Measurements from ENCODE around the gene KCNJ1.

The KCNJ1 gene

DNA sequence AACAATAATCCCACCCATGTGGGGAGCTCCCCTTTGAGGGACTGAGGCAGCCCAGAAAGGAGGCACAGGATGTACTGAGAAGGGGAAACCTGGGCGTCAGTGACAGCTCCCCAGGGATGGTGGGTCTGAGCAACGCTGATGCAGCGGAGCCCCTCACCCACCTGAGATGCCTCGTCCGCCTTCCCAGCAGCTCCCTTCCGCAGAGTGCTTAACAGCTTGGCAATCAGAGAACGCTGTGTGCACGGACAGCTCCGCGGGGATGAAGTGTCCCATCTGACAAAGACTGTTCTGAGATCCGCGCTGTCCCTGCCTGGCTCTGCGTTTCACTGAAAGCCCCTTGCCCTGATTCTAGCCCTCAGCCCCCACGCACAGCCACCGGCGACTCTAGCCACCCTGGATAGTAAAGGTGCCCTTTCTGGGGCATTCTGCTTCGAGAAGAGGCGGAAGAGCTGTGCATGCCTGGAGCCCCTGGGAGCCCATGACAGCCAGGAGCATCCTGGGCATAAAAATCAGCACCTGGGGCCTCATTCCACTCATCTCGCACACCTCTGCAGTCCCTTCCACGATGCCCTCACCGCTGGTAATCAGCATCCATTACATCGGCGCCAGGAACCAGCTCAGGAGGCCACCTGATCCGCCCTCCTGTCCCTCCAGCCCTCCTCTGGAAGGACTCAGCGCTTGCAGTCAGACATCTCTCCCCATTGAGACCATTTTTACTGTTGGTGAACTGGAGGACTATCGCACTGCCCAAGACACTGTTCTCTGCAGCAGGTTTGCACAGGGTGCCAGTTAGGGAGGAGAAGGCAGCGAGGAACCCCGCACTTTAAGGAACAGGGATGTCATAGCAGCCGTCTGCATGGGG lies 34.8 kb upstream of the KCNJ1 start:
- no peak for DNase-seq

DNA sequence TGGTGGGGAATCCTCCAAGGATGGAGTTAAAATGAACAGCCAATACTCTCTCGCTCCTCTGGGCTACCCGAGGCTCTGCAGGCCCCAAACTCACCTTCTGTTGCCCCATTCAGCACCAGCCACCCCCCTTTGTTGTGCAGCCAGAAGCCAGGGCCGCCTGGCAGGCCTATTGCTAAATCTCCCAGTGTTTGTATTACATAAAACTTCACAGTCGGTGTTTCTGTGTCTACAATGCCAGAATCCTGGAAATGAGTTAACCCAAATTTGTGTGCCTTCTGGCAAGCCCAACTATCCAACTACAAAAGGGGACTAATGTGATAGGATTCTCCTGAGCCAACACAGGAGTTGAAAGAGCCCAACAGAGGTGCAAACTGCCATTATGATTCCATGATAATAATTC lies 33.4 kb upstream of the KCNJ1 start:
- no peak for DNase-seq

DNA sequence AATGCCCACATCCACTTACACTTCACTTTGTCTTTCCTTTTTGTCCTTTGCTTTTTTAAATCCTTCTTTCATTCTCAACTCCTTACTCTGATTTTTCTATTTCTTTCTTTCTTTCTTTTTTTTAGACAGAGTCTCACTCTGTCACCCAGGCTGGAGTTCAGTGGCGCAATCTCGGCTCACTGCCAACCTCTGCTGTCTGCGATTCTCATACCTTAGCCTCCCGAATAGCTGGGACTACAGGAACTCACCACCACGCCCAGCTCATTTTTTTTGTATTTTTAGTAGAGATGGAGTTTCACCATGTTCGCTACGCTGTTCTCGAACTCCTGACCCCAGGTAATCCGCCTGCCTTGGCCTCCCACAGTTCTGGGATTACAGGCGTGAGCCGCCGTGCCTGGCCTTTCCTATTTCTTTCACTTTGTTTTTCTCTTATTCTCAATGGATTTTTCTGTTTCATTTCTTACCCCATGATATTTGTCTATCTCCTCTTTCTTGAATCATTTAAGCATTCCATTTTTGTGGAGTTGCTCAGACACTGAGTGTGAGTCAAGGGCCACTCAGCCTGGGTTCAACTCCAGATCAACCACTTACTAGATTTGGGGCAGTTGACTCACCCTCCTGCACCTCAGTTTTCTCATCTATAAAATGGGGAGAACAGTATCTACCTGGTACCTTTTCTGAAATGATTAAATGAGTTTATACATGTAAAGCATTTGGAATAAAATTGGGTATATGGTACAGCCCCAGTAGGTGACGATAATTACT lies 31.7 kb upstream of the KCNJ1 start:
- DNase-seq = no peak

DNA sequence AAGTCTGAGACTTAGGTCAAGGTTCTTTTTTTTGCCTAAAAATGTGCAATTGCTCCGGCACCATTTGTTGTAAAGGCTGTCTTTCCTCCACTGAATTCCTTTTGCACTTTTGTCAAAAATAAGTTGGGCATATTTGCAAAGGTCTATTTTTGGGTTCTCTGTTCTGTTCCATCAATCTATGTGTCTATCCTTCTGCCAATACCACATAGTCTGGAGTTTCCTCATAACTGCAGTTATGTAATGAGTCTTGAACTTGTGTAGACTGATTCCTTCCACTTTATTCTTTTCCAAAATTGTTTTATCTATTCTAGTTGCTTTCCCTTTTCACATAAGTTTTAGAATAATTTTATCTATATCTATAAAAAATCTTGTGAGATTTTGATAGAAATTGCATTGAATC lies 30.7 kb upstream of the KCNJ1 start:
- no peak for DNase-seq

DNA sequence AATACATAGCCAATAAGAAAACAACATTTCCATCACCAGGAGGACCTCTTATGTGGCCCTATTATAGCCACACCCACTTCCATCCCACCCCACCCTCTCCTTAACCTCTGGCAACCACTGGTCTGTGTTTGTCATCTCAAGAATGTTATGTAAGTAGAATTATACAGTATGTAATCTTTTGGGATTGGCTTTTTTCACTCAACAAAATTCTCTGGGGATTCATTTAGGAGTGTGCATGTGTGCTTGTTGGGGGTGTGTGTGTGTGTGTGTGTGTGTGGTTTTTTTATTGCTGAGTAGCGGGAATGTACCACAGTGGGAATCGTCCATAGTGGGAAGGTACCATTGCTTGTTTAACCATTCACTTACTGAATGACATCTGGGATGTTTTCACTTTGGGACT lies 29.3 kb upstream of the KCNJ1 start:
- DNase-seq = no peak

DNA sequence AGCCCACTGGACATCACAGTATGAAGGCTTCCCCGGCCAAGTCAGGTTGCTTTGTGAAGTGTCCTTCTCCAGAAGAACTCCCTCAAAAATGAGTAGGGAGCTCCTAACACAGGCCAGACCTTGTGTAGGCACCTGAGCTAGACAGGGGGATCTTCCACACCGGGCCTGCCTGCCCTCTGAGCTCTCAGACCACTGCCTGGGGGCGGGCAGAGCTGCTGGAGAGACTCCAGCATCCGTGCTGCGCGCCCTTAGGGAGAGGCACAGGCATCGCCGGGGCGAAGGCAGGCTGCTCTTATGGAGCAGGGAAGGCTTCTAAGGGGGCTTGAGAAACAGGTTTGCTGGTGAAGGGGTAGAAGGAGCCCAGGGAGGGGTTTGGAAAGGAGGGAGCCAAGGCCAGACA lies 28.4 kb upstream of the KCNJ1 start:
- no peak for DNase-seq

DNA sequence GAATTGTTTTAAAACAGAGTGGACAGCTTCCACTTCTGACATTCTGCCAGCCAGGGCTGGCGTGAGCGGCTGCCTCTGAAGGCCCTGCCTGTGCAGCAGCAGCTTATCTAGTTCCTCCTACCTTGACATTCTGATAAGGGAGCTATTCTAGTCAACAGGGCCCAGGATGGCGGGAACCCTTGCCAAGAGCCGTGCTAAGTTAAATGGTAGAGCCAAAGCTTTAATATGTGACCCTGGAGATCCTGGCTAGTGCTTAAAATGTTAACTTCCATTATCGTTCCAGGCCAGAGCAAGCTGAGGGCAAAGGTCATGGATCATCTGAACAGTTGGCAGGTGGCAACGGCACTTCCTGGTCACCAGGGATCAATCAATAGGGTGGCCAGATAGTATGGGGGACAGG lies 27.6 kb upstream of the KCNJ1 start:
- no peak for DNase-seq

DNA sequence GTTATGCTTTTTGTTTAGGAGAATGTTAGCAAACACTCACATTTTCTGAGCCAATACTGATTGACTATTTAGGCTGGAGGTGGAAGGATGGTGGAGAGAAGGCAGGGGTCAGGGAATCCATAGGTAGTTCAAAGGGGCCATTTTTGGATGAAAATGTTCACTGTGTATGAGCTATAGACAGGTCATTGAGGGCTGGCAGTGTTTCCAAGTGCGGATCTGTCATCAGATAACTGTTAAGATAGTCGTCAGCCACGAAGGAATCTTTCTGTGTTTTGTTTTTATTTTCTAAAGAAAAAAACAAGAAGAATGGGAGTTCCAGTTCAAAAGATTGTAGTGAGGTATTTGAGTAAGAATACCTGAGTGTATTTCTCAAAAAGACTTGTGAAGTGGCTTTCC lies 27.2 kb upstream of the KCNJ1 start:
- DNase-seq = no peak

DNA sequence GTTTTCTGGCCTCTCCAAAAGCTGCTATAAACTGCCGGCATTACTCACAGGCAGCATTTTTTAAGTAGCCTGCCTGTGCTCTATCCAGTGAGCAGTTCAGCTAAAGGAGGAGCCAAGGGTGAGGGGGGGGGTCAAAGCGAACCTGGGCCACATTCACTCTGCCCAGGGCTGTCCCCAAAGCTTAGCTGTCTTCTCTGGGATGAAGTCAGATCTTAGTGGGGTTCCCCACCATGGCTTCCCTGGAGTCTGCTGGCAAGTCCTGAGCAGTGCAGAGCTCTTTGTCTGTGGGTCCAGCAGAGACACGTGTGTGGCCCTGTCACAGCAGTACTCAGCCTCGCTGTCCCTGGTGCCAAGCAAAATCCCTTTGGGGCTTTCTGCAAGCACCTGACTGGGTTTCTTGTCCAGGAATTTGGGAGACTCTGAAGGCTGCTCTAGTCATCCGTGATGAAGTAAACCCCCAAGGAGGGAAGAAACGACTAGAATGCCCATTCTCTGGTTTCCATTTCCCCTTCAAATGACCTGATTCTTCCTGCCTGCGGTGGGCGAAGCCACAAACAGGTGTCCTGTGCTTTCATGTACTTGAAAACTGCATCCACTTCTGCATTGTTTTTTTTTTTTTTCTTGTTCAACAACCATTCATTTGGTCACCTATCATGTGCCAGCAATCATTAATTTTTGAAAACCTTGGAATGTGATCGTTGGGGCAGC lies 26.6 kb upstream of the KCNJ1 start:
- DNase-seq = no peak

DNA sequence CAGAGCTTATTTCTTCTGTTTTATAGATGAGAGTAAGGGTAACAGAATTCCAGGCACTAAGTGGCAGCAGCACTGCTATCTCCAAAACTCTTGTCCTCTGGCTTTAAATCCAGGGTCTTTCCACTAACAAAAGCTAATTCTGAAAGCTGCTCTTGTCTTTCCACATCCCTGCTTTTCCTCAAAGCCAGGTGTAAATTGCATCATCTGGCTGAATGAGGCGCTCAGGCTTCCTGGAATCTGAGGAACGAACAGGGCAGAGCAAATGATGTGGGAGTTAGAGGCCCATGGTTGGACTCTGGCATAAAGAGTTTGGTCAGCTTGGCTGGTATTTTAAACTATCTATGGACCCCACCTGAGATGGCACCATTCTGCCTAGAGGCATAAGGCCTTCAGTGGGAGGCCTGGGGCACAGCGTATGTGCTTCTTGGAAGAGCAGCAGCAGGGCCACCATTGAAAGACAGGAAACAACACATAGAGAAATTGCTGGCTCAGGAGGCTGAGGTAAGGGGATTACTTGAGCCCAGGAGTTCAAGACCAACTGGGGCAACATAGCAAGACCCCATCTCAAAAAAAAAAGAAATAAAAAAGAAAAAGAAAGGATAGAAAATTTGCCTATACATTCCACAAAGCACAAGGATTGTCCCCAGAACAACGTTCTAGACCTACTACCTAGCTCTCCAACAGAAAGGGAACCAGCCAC lies 25.9 kb upstream of the KCNJ1 start:
- DNase-seq = no peak

DNA sequence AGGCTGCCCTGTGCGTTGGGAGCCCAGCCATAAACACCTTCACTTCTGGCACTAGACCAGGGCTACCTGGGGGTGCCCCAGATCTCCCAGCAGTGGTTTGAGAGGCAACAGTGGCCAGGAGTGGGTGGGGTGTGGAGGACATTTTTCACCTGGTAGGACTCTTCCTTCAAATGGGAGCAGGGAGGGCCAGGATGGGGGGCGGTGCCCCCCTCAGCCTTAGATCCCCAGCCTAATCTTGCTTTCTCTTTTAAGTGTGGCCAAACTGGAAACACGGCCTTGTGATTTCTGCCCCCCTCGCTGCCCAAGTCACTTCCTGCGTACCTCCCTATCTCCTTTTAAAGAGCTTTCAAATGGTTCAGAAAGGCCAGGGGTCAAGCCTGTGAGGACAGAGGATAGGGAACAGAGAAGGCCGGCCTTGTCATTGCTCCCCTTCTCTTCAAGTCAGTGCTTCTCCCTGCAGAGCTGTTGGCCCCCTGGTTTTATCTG lies 24.9 kb upstream of the KCNJ1 start:
- DNase-seq = no peak

DNA sequence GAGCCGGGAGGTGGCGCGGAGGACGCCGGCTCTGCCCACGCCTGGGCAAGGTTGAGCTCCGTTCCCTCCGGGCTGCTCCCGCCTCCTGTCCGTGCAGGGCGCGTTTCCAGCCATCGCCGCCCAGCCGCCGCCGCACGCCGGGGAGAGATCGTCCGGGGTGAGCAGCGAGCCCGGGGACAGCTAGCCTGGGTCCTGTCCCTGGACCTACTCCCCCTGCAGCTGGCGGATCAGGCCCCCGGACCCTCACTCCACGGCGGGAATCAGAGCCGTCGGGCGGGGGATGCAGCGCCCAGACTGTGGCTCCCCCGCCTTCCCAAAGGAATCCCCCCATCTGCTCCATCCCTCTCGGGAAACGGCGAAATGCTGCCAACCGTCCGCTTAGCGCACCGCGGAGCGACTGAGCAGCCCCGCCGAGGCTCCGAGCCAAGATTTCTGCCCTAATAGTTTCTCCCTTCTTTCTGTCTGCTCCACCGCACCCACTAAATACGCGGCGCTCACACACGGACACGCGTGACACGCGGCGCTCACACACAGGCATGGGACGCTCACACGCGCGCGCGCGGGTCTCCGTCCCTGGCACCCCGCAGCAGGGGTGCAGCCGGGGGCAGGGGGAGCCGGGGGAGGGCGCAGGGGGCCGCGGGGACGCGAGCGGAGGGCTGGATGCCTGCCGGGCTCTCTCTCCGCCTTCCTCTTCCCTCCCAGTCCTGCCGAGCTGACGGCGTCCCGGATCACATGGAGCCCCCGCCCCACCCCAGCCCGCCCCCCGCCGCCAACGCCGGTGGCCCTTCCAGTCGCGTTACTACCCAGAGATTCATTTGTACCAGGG lies 23.7 kb upstream of the KCNJ1 start, which contains the start of gene KCNJ5:
TSS of gene KCNJ5 (plus strand) at position 814 of the 826 bp plus-strand sequence. CDS start 19,918 bp downstream, outside the sequence.
- DNase-seq = no peak

DNA sequence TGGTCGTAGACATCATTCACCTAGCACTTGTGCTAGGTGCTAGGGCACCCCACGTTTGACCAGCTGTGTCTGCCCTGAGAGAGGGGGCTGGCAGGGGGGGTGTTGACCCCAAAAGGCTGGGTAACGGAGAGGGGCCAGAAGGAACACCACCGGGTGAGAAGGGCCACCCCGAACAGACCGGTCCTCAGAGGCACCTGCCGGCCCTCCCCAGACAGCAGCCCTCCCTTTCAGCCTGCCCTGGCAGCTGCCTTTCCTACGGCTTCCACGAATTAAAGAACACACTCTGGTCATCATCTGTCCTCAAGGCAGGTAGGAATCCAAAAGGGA lies 23.1 kb upstream of the KCNJ1 start:
- DNase-seq = no peak

DNA sequence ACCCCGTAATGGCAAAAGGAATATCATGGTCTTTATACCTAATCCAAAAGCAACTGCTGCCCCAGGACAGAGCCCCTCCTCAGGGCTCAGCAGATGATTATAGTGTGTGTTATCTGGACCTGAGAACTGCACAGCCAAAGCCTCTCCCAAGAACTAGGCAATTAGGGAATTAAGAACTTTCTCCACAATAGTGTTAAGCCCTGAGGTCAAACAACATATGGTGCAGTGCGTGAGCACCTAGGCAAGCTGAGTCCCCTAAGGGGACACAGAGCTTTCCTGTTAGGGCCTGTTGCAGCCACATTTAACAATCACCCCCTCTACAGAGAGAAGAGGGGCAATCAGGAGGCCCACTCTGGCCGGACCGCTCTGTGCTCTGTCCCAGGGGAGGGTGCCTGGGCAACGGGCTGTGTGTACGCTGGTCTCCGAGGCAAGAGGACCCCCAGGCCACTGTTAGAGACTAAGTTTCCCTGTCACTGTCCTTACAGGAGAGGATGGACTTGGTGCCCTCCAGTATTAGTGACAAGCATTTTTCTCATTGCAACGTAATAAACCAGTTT lies 22.6 kb upstream of the KCNJ1 start:
- DNase-seq = no peak

DNA sequence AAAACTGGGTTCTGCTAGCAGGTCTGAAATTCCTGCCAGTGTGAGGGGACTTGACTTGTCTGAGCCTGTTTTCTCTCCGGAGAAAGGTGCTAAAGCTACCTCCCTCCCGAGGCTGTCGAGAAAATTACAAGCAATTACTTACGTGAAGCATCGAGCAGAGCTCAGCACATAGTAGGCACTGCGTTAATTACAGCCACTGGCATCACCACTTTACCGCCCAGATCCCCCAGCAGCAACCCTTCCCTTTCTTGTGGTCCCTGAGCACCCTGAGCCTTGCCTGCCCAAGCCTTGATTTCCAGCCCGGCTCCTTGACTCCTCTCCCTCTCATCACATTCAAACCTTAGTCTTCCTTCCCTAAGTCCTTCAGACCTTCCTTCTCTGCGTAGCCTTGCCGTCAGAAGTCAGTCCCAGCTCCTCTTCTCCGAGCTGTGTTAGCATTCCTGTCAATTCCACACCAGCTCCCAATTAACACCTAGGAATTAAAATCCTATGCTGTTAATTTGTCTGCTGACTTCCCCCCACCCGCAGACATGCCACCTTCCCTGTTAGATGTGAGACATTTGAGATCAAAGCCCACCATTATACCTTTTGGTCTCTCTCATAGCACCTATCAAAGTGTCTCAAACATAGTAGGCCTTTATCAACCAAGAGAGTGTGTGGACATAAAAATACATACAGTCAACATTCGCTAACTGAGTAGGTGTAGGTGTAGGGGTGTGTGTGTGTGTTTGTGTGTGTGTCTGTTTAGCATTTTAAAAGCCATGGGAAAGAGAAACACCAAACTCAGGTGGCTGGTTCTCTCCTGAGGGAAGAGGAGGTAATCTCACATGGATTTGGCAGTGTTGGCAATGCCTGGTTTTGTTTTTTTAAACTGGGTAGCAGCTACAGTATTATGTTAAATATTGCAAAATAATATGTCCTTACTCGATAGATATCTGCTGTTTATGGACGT lies 21.2 kb upstream of the KCNJ1 start:
- no peak for DNase-seq

DNA sequence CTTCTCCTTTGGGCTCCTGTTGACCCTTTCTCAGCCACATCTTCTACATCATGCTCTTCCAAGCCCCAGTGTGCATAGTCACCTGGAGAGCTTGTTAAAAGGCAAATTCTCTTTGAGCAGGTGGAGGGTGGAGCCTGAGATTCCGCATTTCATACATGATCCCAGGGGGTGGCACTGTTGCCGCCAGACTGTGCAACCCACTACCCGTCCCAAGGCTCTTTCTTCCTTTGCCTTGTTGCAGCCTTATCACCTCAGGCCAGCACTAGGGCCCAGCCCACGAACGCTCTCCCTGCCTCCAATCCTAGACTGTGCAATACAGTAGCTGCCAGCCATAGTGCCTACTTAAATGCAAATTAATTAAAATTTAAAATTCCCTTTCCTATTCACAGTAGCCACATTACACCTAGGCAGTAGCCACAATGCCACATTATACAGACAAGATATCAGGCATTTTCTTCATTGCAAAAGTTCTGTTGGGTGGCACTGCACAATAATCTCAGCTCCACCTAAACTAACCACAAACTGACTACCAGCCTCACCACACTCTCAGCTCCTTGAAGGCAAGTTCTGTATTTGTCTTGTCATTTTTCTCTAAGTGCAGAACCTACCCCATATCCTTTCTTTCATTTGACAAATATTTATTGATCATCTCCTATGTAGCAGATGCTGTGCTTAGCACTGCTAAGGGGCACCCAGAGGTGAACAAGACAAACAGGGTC lies 19.5 kb upstream of the KCNJ1 start:
- DNase-seq = no peak

DNA sequence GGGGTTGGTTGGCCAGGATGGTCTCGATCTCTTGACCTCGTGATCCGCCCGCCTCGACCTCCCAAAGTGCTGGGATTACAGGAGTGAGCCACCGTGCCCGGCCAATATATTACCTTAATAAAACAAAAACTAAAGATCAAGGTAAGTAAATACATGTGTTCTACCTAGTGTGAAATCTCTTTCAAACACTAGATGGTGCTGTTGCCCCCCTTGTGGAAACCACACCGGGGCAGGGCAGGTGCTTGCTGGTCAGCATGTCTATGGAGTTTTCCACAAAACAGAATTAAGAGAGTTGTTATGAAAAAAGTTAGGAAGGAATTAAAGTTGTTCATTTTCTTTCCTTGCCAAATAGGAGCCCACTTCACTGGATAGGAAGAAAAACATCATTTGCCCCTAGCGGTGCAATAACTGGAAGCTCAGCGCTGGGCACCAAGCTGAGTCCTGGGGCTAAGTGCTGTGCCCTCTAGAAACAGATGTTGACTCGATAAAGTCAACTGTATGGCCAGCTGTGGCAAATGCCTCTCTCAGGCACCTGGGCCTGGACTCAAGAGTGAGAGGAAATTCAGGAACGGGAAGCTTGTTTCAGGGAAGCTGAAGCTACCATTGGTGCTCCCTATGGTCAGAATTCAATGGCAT lies 17.7 kb upstream of the KCNJ1 start:
- peak; percentile 77 for DNase-seq

DNA sequence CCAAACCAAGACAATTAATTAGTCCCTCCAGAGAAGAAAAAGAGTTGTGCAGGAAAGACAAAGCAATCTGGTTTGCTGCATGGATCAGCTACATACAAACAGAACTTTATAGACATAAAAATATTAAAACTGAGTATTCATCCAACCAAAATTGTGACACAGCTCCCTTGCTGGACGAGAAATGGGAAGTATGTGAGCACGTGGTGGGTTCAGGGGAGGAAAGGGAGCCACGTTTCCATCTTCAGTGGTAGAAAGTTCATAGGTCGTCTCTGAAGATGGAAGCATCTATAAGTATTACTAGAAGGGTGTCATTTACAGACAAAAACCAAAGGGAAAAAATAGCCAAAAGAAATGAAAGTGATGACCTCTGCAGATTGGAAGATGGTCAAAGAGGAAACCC lies 17.0 kb upstream of the KCNJ1 start:
- DNase-seq = no peak

DNA sequence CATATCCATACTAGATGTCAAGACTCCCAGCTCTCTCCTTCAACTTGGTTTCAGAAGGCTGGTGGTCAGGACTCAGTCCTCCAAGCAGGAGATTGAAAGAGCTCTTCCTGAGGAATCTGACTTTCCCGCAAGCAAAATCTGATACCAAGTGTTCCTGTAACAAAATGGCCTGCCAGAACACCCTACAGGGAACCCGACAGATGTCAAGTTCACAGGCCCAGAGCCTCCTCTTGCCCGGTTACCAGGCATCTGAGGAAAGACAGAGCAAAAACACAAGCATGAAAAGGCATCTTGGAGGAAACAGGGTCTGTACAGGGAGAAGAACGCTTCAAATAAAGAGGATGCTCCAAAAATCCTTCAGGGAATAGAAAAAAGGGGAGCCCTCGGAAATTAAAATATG lies 15.4 kb upstream of the KCNJ1 start:
- no peak for DNase-seq

All from CD4-positive, alpha-beta T cell treated with Interleukin-17A for 1 hour (primary cell).